Chondrocyte (in vitro differentiated cells): ENCODE data around the gene DHRSX. TPM values are rescaled to one million over a fixed set of nuclear protein-coding genes. Genes with fewer than 3 reads are reported as not detected.

Experiments used
- DNase-seq: peaks from one replicate; pipeline ENCODE4 v3.0.0; 2021; ENCODE audit warnings: mixed read lengths, low spot score
- H3K27ac Mint-ChIP-seq: one replicate; pipeline ENCODE4 v1.8.0; 2021; ENCODE audit warnings: mild to moderate bottlenecking, moderate library complexity, mixed read lengths; ENCODE audit not compliant: unreplicated experiment
- H3K27me3 Mint-ChIP-seq: 2 replicates; pipeline ENCODE4 v1.8.0; 2021; ENCODE audit warnings: low read depth, mixed read lengths
- H3K36me3 Mint-ChIP-seq: 2 replicates; pipeline ENCODE4 v1.8.0; 2021; ENCODE audit warnings: low read depth, mixed read lengths
- H3K4me1 Mint-ChIP-seq: 2 replicates; pipeline ENCODE4 v1.8.0; 2021; ENCODE audit warnings: low read depth, mild to moderate bottlenecking, mixed read lengths
- H3K4me3 Mint-ChIP-seq: one replicate; pipeline ENCODE4 v1.8.0; 2021; ENCODE audit warnings: mild to moderate bottlenecking, moderate library complexity, mixed read lengths; ENCODE audit not compliant: unreplicated experiment
- H3K9me3 Mint-ChIP-seq: 2 replicates; pipeline ENCODE4 v1.8.0; 2021; ENCODE audit warnings: low read depth, mixed read lengths
- CTCF ChIP-seq: fragments of 200-600 bp; sonication (generic); IDR thresholded peaks from 2 replicates; pipeline ENCODE4 v1.5.0; 2021; ENCODE audit warnings: antibody characterized with exemption, mild to moderate bottlenecking, moderate library complexity
- total RNA-seq: library from RNA; stranded (reverse); gene quantifications from 3 replicates; pipeline ENCODE4 v1.2.1, GENCODE V29; 2021

DHRSX gene
- total RNA-seq, 1 donor from 2014 or later: 35.2 TPM

GRCh38 chrX:2545144-2545543 lies 44.4 kb upstream of the DHRSX start:
- Mint-ChIP-seq H3K9me3 (peaks cover 16% of the 10 kb centered on the region), H3K4me3 (no peak overlapping the region), H3K27ac (no peak overlapping the region), H3K36me3 (peaks cover 6% of the 10 kb centered on the region), H3K4me1 (peaks cover 11% of the 10 kb centered on the region), H3K27me3 (peaks cover 4% of the 10 kb centered on the region)
- TF ChIP-seq CTCF: no peak
- no peak for DNase-seq

DNA sequence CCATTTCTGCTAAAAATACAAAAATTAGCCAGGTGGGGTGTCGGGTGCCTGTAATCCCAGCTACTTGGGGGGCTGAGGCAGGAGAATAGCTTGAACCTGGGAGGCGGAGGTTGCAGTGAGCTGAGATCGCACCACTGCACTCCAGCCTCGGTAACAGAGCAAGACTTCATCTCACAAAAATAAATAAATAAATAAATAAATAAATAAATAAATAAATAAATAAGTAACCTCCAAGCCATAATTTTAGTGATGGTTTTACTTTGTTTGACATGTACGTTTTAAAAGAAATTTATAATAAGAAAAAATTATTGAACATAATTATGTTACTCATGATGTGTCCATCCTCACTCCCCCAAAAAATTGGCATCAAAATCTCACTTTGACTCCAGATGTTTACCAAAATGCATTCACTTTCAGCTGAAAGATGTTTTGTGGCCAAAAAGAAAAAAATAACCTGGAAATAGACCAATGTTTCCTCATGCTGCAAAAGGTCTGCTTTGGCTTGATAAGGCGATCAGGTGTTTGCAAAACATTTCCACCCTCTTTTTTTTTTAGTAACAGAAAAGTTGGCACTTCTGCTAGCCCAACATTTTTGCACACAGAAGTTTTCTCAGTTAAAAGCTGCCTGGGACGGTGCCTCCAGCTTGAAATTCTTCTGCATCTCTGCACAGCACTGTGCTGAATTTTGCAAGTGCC lies 42.2 kb upstream of the DHRSX start:
- H3K27ac Mint-ChIP-seq: no peak overlapping the region
- DNase-seq: no peak
- H3K36me3 Mint-ChIP-seq: peaks cover 6% of the 10 kb centered on the region
- no peak overlapping the region for H3K4me3 Mint-ChIP-seq
- TF ChIP-seq CTCF: no peak
- H3K9me3 Mint-ChIP-seq: peaks cover 16% of the 10 kb centered on the region
- H3K4me1 Mint-ChIP-seq: peaks cover 4% of the 10 kb centered on the region
- H3K27me3 Mint-ChIP-seq: peaks cover 10% of the 10 kb centered on the region

- Mint-ChIP-seq H3K27ac (no peak overlapping the region), H3K27me3 (peaks cover 12% of the 10 kb centered on the region), H3K4me1 (peaks cover 6% of the 10 kb centered on the region), H3K9me3 (peaks cover 16% of the 10 kb centered on the region), H3K36me3 (peaks cover 6% of the 10 kb centered on the region), H3K4me3 (no peak overlapping the region)
- no peak for TF ChIP-seq CTCF
- no peak for DNase-seq
Measured at GRCh38 chrX:2541603-2542002, 40.8 kb upstream of the DHRSX start.

DNA sequence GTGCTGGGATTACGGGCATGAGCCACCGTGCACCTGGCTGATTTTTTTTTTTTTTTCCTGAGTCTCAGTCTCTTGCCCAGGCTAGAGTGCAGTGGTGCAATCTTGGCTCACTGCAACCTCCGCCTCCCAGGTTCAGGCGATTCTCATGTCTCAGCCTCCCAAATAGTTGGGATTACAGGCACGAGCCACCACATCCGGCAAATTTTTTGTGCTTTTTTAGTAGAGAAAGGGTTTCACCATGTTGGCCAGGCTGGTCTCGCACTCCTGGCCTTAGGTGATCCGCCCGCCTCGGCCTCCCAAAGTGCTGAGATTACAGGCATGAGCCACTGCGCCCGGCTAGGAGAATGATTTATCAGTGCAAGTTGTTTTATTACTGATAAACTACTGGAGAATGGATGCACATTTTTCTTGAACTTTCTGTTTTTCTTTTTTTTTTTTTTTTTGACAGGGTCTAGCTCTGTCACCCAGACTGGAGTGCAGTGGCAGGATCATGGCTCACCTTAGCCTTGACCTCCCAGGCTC lies 39.7 kb upstream of the DHRSX start:
- no peaks in the 10 kb centered on the region for H3K36me3 Mint-ChIP-seq
- TF ChIP-seq CTCF: no peak
- peaks cover 6% of the 10 kb centered on the region for H3K4me1 Mint-ChIP-seq
- DNase-seq: no peak
- peaks cover 12% of the 10 kb centered on the region for H3K27me3 Mint-ChIP-seq
- no peak overlapping the region for H3K27ac Mint-ChIP-seq
- H3K9me3 Mint-ChIP-seq: peaks cover 7% of the 10 kb centered on the region
- no peak overlapping the region for H3K4me3 Mint-ChIP-seq

DNA sequence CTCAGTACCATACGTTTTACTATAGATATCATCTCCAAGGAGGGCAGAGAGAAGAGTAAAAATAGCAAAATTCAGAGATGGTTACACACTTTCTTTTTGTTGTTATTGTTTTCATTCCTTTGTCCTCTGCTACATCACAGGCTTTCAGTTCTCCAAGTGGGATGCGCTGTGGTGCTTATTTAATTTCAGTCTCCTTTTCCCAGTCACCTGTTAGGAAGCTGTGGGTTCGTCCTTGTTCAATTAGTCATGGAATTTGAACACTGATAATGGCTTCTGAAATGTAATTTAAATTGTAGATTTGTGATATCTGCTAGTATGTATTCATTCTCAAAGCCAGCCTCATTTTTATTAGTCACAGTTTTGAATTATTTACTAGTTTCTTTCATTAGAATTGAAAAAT lies 38.8 kb upstream of the DHRSX start:
- no peak for DNase-seq
- peaks cover 1% of the 10 kb centered on the region for H3K36me3 Mint-ChIP-seq
- H3K27me3 Mint-ChIP-seq: peaks cover 12% of the 10 kb centered on the region
- no peak for TF ChIP-seq CTCF
- peaks cover 6% of the 10 kb centered on the region for H3K4me1 Mint-ChIP-seq
- H3K27ac Mint-ChIP-seq: no peak overlapping the region
- peaks cover 6% of the 10 kb centered on the region for H3K9me3 Mint-ChIP-seq
- no peak overlapping the region for H3K4me3 Mint-ChIP-seq
